ENCODE data around the gene PGLYRP1. TPM values are rescaled to one million over a fixed set of nuclear protein-coding genes. Genes with fewer than 3 reads are reported as not detected.

PGLYRP1 gene, protein sequence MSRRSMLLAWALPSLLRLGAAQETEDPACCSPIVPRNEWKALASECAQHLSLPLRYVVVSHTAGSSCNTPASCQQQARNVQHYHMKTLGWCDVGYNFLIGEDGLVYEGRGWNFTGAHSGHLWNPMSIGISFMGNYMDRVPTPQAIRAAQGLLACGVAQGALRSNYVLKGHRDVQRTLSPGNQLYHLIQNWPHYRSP
- not detected for total RNA-seq
- long read RNA-seq, partial matches to known transcripts = 0 of 1 reads
- long read RNA-seq, other reads (novel, unspliced or antisense) = 1 of 1 reads

- DNase-seq (no peak), ATAC-seq (no peak)
- intact Hi-C loops (cut with DNase I, micrococcal nuclease) = no loop called here
These were observed at the start of gene PGLYRP1 for GRCh38 chr19:46022431-46023310. PGLYRP1 (minus strand) TSS chr19:46023053; CDS start chr19:46023021, 32 bp downstream.

DNA sequence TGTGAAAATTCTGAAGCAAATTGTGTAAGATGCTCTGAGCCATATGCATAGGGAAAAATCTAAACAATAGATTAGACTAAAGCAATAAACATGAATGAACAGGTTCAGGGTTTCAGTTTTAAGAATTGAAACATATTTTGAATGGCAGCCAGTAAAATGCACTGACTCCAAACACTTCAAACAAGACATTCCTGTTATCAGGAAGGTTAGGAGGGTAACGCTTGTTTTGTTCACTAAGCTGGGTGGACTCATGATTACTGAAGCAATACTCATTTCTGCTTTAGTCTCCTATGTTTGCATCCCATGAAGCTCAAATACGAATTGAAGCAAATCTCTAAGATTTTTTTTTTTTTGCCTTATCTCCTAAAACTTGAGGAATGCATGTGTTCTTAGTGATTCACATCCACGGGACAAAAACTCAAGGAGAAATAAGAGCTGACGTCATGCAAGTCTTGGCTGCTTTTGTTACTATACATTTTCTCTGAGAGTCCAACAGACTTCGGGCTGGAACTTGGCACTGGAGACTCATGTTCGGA lies 47.0 kb upstream of the PGLYRP1 start:
- DNase-seq (no peak), ATAC-seq (peak; percentile 22)
- intact Hi-C loops (cut with DNase I, micrococcal nuclease) = loop anchor here in 1 of 2 donors (10.0 kb wide), 1 partner anchor 195 kb away; no protein-coding TSS in a partner anchor

DNA sequence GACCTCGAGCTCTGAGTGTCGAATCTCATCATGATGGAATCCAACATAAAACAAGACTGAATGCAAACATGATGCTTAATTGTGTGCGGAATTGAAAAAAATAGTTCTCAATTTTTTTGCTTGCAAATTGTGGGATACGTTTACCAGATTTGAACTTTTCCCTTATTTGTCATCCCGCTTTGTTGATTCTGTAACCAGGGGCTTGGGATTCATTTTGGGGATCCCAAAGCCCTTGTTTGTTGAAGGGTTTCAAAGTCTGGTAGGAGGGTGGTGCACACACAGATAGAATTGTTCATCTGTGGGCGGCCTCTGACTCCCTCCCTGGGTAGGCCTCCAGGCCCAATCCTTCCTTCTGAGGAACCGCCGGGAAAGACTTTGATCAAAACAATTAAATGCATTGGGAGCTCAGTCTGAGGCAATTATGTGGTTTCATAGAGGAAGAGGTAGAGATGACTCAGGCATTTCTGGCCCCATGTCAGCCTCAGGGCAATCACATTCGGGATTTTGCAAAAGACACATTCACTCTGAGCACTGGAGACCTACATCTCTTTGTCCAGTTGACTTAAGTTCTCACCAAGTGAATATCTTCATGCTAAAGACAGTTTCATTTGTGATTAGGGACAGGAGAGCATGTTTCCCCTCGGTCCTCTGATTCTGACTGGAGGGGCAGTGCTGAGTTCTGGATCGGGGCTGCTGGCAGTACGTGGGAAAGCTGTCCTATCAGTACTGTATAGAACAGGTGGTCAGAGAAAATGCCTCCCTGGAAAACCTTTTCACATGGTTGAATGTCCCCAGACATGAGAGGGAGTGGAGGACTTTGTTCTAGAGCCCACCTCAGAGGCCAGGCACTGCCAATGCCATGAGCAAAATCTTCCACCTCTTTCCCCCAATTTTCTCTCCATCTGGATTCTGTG lies 45.7 kb upstream of the PGLYRP1 start:
- intact Hi-C loops (cut with DNase I, micrococcal nuclease) = no loop called here
- ATAC-seq (peak; percentile 96), DNase-seq (peak in 1 of 2 donors; percentile 30)

DNA sequence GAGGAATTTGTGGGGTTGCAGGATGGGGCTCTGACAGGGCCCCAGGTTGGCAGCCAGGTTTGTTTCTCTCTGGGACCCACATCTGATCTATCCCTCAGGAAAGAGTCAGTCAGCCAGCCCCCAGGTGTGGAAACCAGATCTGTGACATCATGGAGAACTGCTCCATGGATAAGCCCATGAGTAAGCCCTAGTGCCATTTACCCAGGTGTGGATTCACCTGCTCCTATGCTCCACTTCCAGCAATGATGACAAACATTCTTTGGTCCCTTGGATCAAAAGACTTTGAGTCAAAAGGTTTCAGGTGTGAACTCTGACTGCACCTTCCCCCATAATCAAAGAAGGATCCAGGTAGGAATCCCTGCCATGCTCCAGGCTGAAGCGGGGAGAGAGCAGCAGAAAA lies 44.8 kb upstream of the PGLYRP1 start:
- ATAC-seq = no peak
- no peak for DNase-seq

GRCh38 chr19:46066471-46066870 lies 43.6 kb upstream of the PGLYRP1 start:
- no peak for DNase-seq
- intact Hi-C loops (cut with DNase I, micrococcal nuclease) = no loop called here
- ATAC-seq = no peak

More for the DNA sequence above, 44.8 kb upstream of the PGLYRP1 start:
- intact Hi-C loops (cut with DNase I, micrococcal nuclease) = no loop called here

GRCh38 chr19:46065486-46066071 lies 42.7 kb upstream of the PGLYRP1 start:
- intact Hi-C loops (cut with DNase I, micrococcal nuclease) = no loop called here
- DNase-seq (no peak), ATAC-seq (no peak)

GRCh38 chr19:46063201-46063600 lies 40.3 kb upstream of the PGLYRP1 start:
- no peak for ATAC-seq
- intact Hi-C loops (cut with DNase I, micrococcal nuclease) = no loop called here

GRCh38 chr19:46060012-46060411 lies 37.2 kb upstream of the PGLYRP1 start:
- ATAC-seq = no peak
- no peak for DNase-seq
- intact Hi-C loops (cut with DNase I, micrococcal nuclease) = no loop called here

More at GRCh38 chr19:46063201-46063600, 40.3 kb upstream of the PGLYRP1 start:
- no peak for DNase-seq

GRCh38 chr19:46058778-46059177 lies 35.9 kb upstream of the PGLYRP1 start:
- DNase-seq (no peak), ATAC-seq (no peak)

DNA sequence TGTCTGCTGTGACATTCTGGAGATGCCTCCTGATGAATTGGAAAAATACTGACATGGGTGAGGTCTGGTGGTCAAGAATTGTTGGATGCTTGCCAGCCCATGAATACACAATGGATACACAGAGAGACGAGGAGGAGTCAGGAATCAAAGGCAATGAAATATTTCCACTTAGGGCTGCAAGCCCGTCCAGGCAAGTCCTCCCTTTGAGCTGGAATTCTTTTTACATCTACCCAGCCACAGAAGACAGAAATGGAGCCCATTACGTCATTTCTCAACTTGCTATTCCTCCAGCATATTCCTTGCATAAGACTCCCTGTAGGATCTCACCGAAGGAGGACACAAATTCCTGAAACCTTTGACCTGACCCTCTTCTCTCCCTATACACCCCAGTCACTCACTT lies 33.7 kb upstream of the PGLYRP1 start:
- DNase-seq (no peak), ATAC-seq (no peak)
- intact Hi-C loops (cut with DNase I, micrococcal nuclease) = no loop called here

More at GRCh38 chr19:46058778-46059177, 35.9 kb upstream of the PGLYRP1 start:
- intact Hi-C loops (cut with DNase I, micrococcal nuclease) = no loop called here

DNA sequence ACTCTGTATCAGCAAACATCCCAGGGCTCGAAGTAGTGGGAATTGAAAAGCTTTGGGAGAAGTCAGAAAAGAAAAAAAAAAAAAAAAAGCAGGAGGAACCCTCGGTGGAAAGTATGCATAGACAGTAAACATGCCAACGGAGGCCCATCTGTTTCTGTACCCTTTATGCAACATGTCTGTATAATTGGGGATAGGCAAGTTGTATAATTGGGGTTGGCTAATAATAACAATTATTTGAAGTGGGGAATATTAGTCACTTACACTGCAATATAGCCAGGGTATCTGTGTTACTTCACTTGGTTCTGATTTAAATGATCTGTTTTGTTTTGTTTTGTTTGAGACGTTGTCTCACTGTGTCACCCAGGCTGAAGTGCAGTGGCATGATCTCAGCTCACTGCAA lies 30.0 kb upstream of the PGLYRP1 start:
- intact Hi-C loops (cut with DNase I, micrococcal nuclease) = no loop called here
- ATAC-seq (no peak), DNase-seq (no peak)

DNA sequence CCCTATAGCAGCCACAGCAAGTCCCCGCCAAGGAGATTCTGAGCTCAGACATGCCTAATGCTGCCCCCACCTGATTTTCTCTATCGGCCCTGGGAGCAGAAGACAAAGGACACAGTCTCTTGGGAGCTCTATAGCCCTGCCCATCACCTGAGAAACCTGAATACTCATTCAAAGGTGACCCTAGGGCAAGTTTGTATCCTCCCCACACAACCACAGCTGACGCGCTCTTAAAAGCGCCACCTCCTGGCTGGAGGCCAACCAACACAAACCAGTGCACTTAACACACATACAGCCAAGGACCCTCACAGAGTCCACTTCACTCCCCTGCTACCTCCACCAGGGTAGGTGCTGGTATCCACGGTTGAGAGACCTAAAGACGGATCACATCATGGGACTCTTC lies 26.7 kb upstream of the PGLYRP1 start:
- DNase-seq = no peak
- no peak for ATAC-seq
- intact Hi-C loops (cut with DNase I, micrococcal nuclease) = no loop called here

DNA sequence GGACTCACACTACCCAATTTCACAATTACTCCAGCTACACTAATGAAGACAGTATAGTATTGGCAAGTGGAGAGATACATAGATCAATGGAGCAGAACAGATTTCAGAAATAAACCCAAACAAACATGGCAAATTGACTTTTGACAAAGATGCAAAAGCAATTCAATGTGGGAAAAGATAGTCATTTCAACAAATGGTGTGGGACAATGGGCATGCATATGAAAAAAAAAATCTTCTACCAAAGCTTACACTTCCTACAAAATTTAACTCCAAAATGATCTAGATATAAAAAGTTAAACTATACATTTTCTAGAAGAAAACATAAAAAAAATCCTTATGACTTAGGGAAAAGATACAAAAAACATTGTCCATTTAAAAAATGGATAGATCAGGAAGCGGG lies 20.7 kb upstream of the PGLYRP1 start:
- intact Hi-C loops (cut with DNase I, micrococcal nuclease) = no loop called here
- DNase-seq = no peak

DNA sequence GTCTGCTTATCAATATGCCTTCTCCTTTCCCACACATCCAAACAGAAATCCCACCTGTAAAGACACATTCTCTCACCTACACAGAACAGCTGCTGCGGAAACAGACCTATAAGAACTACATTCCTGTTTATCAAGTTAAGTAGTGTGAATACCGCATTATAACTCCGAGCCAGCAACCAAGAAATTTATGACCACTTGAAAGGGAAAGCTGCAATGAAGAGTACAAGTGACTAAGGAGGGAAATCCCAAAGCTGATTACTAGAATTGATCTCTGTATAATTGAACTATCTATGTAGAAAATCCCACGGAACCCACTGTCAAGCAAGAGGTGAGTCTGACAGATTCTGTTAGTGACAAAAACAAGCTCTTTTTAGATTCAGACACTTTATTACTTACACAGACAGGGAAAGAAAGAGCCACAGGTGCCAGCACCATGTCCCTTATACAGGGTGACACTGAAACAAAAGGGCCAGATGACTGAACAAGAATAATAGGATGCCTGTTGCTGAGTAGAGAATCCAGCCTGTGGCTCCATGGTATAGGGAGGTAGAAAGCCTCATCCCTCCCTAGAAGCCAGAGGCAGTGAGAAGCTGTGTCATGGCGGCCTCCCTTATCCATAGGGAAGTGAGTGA lies 19.5 kb upstream of the PGLYRP1 start:
- DNase-seq (no peak), ATAC-seq (no peak)
- intact Hi-C loops (cut with DNase I, micrococcal nuclease) = no loop called here

More for the DNA sequence above, 20.7 kb upstream of the PGLYRP1 start:
- no peak for ATAC-seq

DNA sequence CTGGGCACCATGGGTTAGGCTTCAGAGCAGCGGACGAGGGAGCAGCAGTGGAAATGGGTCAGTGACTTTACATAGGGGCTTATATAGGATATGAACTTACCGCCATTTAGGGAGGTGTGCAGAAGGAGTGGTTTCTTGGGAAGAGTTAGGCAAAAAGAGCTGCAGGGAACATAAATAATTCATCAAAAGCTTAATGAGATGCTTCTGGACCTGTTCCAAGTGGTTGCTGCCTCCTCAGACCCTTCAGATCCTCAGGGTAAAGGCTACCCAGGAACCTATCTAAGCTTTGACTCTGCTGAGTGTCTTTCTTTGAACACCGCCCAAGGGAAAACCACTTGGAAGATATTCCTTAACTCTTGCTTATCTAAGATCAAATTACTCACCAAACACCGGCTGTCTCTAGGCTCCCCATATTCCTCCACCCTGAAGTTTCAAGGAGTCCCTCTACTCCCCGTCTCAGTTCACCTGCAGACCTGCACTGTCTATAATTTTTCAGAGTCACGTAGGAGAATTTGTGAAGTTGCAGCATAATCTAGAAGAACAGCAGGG lies 18.2 kb upstream of the PGLYRP1 start, which contains the start of gene IGFL4:
Gene IGFL4, minus strand, starts transcription at position 51 of the 549 bp plus-strand sequence. Its CDS starts 40 bp downstream, at position 11.
- no peak for DNase-seq
- peak; percentile 84 for ATAC-seq
- intact Hi-C loops (cut with DNase I, micrococcal nuclease) = no loop called here

DNA sequence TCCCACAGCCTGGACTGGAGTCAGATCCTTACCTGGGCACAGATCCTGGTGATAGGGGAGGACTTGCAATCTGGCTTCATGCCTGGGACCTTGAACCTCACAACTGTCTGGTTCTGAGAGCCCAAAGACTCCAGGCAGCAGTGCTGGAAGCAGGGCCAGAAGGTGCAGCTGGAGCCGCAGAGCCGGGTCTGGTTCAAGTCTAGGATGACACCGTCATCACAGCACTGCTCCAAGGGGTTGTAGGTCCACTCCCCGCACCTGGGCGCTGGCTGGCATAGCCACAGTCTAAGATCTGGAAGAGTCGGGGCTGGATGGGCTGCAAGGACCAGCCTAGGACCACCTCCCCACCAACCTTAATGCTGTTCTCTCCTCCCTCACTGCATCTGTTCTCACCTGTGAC lies 17.3 kb upstream of the PGLYRP1 start:
- DNase-seq (no peak), ATAC-seq (no peak)
- intact Hi-C loops (cut with DNase I, micrococcal nuclease) = no loop called here

GRCh38 chr19:46036744-46037128 lies 13.9 kb upstream of the PGLYRP1 start:
- DNase-seq = no peak
- intact Hi-C loops (cut with DNase I, micrococcal nuclease) = no loop called here
- no peak for ATAC-seq
